ENCODE data around the gene FGR. TPM values are rescaled to one million over a fixed set of nuclear protein-coding genes. Genes with fewer than 3 reads are reported as not detected.
"Not testable (repeated sequence)": the region's sequence is repeated elsewhere in the genome, so short reads cannot be mapped to it uniquely, and the experiment has no call there.

Gene FGR
- polyA plus RNA-seq, 6 donors from 2014 or later = 106 to 197 (median 132) TPM

DNA sequence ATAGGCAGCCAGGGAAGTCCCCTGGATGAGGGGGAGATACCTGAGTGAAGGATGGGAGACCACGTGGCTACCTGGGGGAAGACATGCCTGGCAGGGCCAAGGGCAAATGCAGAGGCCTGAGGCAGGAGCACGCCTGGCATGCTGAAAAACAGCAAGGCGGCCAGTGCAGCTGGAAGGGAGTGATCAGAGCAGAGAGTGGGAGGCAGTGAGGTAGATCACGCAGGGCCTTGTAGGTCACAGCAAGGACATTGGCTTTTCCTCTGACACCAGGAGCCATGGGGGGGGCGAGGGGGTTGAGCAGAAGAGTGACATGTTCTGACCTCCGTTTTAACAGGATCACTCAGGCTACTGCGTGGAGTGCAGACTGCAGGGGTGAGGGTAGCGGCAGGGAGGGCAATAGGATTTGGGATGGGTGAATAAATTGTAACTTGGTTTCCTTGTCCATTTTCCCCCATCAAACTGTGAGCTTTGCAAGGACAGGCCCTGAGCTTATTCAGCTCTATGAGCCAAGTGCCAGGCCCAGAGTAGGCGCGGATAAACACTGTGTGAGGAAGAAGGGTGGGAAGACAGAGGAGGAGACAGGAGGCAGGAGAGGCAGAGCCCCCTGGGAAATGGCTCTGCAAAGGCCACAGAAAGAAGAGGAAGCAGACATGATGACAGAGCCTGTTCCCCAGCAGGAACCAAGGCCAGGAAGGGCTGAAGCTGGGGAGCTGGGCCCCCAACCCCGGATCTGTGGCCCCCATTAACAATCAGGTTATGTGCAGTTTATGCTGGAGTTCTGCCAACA, 20.4 kb upstream of the FGR start:
- H3K9me3 Mint-ChIP-seq = no peaks in the 10 kb centered on the region
- H3K4me1 Mint-ChIP-seq = peaks cover 33 to 40% (median 39%) of the 10 kb centered on the region in 3 donors
- peak overlapping the region in 5 of 6 donors; percentile 4 to 79 (median 57) for H3K27ac Mint-ChIP-seq
- ATAC-seq (ENCODE audit: low read depth in 2 of 2) (no peak), DNase-seq (no peak)
- H3K36me3 Mint-ChIP-seq = no peaks in the 10 kb centered on the region
- H3K27me3 Mint-ChIP-seq = no peaks in the 10 kb centered on the region
- H3K4me3 Mint-ChIP-seq = no peak overlapping the region

DNA sequence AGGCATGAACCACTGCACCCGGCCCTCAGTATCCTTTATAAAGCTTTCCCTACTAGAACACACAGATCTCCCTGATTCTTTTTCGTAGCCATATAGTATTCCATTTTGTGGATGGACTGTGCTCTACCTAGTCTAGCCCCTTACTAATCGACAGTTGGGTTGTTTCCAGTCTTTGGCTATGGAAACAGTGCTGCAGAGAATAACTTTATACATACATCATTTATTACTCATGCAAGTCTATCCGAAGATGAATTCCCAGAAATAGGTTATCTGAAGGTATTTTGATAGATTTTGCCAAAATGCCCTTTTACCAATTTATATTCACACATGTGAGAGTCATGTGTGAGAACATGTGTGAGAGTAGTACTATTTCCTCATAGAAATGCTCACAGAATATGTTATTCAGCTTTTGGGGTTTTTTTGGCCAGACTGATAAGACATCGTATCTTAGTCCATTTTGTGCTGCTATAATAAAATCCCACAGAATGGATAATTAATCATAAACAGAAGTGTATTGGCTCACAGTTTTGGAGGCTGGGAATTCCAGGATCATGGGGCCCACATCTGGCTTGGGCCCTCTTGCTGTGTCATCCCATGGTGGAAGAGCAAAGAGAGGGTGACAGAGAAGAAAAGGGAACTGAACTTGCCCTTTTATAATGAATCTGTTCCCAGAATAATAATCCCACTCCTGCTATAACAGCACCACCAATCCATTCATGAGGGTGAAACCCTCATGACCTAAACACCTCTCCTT, 17.3 kb upstream of the FGR start:
- no peak for ATAC-seq (ENCODE audit: low read depth in 2 of 2)
- Mint-ChIP-seq H3K27me3 (no peaks in the 10 kb centered on the region), H3K4me1 (peaks cover 20 to 24% (median 22%) of the 10 kb centered on the region in 3 donors), H3K9me3 (no peaks in the 10 kb centered on the region), H3K27ac (peak overlapping the region in 1 of 6 donors; percentile 63), H3K36me3 (no peaks in the 10 kb centered on the region), H3K4me3 (no peak overlapping the region)
- DNase-seq = no peak

GRCh38 chr1:27650539-27651175, 15.7 kb upstream of the FGR start:
- no peak for ATAC-seq (ENCODE audit: low read depth in 2 of 2)
- no peaks in the 10 kb centered on the region for H3K36me3 Mint-ChIP-seq
- peaks cover 19 to 21% (median 20%) of the 10 kb centered on the region in 3 donors for H3K4me1 Mint-ChIP-seq
- no peaks in the 10 kb centered on the region for H3K27me3 Mint-ChIP-seq
- peak overlapping the region in 1 of 8 donors; percentile 3 for H3K4me3 Mint-ChIP-seq
- no peaks in the 10 kb centered on the region for H3K9me3 Mint-ChIP-seq
- H3K27ac Mint-ChIP-seq = peak overlapping the region in 2 of 6 donors; percentile 69 to 78
- no peak for DNase-seq

- H3K9me3 Mint-ChIP-seq = no peaks in the 10 kb centered on the region
- H3K4me1 Mint-ChIP-seq = peaks cover 16 to 23% (median 19%) of the 10 kb centered on the region in 3 donors
- H3K27ac Mint-ChIP-seq = peak overlapping the region in 3 of 6 donors; percentile 55 to 69 (median 60)
- no peaks in the 10 kb centered on the region for H3K27me3 Mint-ChIP-seq
- no peak overlapping the region for H3K4me3 Mint-ChIP-seq
- ATAC-seq (ENCODE audit: low read depth in 2 of 2) = no peak
- H3K36me3 Mint-ChIP-seq = no peaks in the 10 kb centered on the region
- DNase-seq = no peak
Measured at GRCh38 chr1:27650171-27650538, 15.2 kb upstream of the FGR start.

- H3K4me3 Mint-ChIP-seq = no peak overlapping the region
- no peaks in the 10 kb centered on the region for H3K9me3 Mint-ChIP-seq
- no peaks in the 10 kb centered on the region for H3K27me3 Mint-ChIP-seq
- DNase-seq (no peak), ATAC-seq (ENCODE audit: low read depth in 2 of 2) (no peak)
- H3K27ac Mint-ChIP-seq = peak overlapping the region in 1 of 6 donors; percentile 94
- H3K36me3 Mint-ChIP-seq = no peaks in the 10 kb centered on the region
- H3K4me1 Mint-ChIP-seq = peaks cover 12 to 22% (median 18%) of the 10 kb centered on the region in 3 donors
Measured at GRCh38 chr1:27649306-27649635, 14.3 kb upstream of the FGR start.

DNA sequence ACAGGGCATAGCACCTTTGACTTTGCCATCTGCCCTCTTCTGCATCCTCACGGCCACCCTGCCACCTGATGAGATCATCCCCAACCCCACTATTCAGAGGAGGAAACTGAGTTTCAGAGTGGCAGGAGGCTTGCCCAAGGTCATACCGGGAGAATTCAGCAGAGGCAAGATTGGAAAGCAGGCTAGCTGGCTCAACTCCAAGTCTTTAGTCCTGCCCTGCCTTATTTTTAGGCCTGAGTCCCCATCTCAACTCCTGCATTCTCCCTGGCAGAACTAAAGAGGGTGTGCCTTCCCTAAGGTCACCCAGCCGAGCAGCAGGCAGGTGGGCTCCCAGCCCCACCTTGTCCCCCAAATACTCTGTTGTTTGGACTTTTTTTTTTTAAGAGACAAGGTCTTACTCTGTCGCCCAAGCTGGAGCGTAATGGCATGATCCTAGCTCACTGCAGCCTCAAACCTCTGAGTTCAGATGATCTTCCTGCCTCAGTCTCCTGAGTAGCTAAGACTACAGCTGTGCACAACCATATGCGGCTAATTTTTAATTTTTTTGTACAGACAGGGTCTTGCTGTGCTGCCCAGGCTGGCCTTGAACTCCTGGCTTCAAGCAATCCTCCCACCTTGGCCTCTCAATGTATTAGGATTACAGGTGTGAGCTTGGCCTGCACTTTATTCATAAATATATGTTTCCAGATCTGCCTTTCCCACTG, 13.8 kb upstream of the FGR start:
- DNase-seq (no peak), ATAC-seq (ENCODE audit: low read depth in 2 of 2) (no peak)
- Mint-ChIP-seq H3K36me3 (no peaks in the 10 kb centered on the region), H3K27me3 (no peaks in the 10 kb centered on the region), H3K4me3 (no peak overlapping the region), H3K27ac (no peak overlapping the region), H3K4me1 (peaks cover 17 to 27% (median 21%) of the 10 kb centered on the region in 3 donors), H3K9me3 (no peaks in the 10 kb centered on the region)

GRCh38 chr1:27647328-27647727, 12.3 kb upstream of the FGR start:
- peaks cover 22 to 32% (median 23%) of the 10 kb centered on the region in 3 donors for H3K4me1 Mint-ChIP-seq
- no peak for ATAC-seq (ENCODE audit: low read depth in 2 of 2)
- H3K27ac Mint-ChIP-seq = no peak overlapping the region

GRCh38 chr1:27646676-27647075, 11.7 kb upstream of the FGR start:
- no peak overlapping the region for H3K27ac Mint-ChIP-seq
- DNase-seq (no peak), ATAC-seq (ENCODE audit: low read depth in 2 of 2) (no peak)
- H3K4me1 Mint-ChIP-seq = peaks cover 19 to 32% (median 23%) of the 10 kb centered on the region in 3 donors
- no peaks in the 10 kb centered on the region for H3K27me3 Mint-ChIP-seq
- no peaks in the 10 kb centered on the region for H3K36me3 Mint-ChIP-seq
- no peaks in the 10 kb centered on the region for H3K9me3 Mint-ChIP-seq
- peak overlapping the region in 1 of 8 donors; percentile 41 for H3K4me3 Mint-ChIP-seq

More at GRCh38 chr1:27647328-27647727, 12.3 kb upstream of the FGR start:
- DNase-seq = no peak
- Mint-ChIP-seq H3K36me3 (no peaks in the 10 kb centered on the region), H3K9me3 (no peaks in the 10 kb centered on the region), H3K4me3 (no peak overlapping the region), H3K27me3 (no peaks in the 10 kb centered on the region)

GRCh38 chr1:27645071-27645415, 10.1 kb upstream of the FGR start:
- H3K27ac Mint-ChIP-seq = no peak overlapping the region
- DNase-seq (no peak), ATAC-seq (ENCODE audit: low read depth in 2 of 2) (no peak)
- H3K4me1 Mint-ChIP-seq = peaks cover 11 to 25% (median 12%) of the 10 kb centered on the region in 3 donors
- no peaks in the 10 kb centered on the region for H3K9me3 Mint-ChIP-seq
- no peaks in the 10 kb centered on the region for H3K27me3 Mint-ChIP-seq
- no peak overlapping the region for H3K4me3 Mint-ChIP-seq
- H3K36me3 Mint-ChIP-seq = no peaks in the 10 kb centered on the region

GRCh38 chr1:27644369-27645070, 9.5 kb upstream of the FGR start:
- Mint-ChIP-seq H3K9me3 (no peaks in the 10 kb centered on the region), H3K4me3 (no peak overlapping the region), H3K4me1 (peaks cover 11 to 28% (median 12%) of the 10 kb centered on the region in 3 donors), H3K27me3 (no peaks in the 10 kb centered on the region), H3K27ac (peak overlapping the region in 3 of 6 donors; percentile 58 to 87 (median 63)), H3K36me3 (no peaks in the 10 kb centered on the region)
- ATAC-seq (ENCODE audit: low read depth in 2 of 2) (no peak), DNase-seq (no peak)

GRCh38 chr1:27643600-27644368, 8.8 kb upstream of the FGR start:
- Mint-ChIP-seq H3K4me3 (no peak overlapping the region), H3K4me1 (peaks cover 14 to 32% (median 15%) of the 10 kb centered on the region in 3 donors), H3K36me3 (no peaks in the 10 kb centered on the region), H3K9me3 (no peaks in the 10 kb centered on the region), H3K27me3 (no peaks in the 10 kb centered on the region), H3K27ac (peak overlapping the region in 4 of 6 donors; percentile 57 to 87 (median 60))
- ATAC-seq (ENCODE audit: low read depth in 2 of 2) = peak; percentile 96 to 97
- peak; percentile 66 for DNase-seq

GRCh38 chr1:27640514-27640913, 5.5 kb upstream of the FGR start:
- H3K4me1 Mint-ChIP-seq = peaks cover 32 to 64% (median 37%) of the 10 kb centered on the region in 3 donors
- H3K36me3 Mint-ChIP-seq; DNase-seq; H3K27ac Mint-ChIP-seq; H3K4me3 Mint-ChIP-seq; H3K9me3 Mint-ChIP-seq; H3K27me3 Mint-ChIP-seq; ATAC-seq (ENCODE audit: low read depth in 2 of 2): not testable (repeated sequence)

All from naive B cell (primary cell).